ENCODE results near the gene CDC27.
A peak's percentile ranks its signal among the peaks of the same experiment; 100 is the strongest.

Gene CDC27

DNA sequence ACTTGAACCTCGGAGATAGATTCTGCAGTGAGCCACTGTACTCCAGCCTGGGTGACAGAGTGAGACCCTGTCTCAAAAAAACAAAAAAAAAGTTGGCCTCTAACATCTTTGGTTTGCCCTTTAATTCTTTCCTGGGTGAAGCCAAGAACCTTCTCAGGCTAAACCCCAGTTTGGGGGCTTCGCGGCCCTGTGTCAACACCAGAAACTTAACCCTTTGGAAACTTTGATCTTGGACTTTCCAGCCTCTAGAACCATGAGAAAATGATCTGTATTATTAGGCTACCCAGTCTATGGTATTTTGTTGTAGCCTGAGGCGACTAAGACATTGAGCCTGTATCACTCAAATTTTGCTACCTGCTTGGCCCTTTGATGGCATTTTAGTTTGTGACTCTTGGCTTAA, 86.2 kb downstream of the CDC27 start:
- H3K27ac ChIP-seq (ENCODE audit: low read depth, low read length): no peak overlapping the region
- no peak overlapping the region for H3K4me2 ChIP-seq (ENCODE audit: low read length)
- peaks cover 19% of the 10 kb centered on the region for H3K4me1 ChIP-seq (ENCODE audit: control insufficient read depth, low read length)
- H3K9me3 ChIP-seq (ENCODE audit: control insufficient read depth, insufficient read depth, low read length): no peaks in the 10 kb centered on the region
- H3K27me3 ChIP-seq (ENCODE audit: control insufficient read depth, low read length): no peaks in the 10 kb centered on the region
- H3F3A ChIP-seq (ENCODE audit: control insufficient read depth, insufficient read depth): peaks cover 13% of the 10 kb centered on the region
- TF ChIP-seq, protein P1, sequence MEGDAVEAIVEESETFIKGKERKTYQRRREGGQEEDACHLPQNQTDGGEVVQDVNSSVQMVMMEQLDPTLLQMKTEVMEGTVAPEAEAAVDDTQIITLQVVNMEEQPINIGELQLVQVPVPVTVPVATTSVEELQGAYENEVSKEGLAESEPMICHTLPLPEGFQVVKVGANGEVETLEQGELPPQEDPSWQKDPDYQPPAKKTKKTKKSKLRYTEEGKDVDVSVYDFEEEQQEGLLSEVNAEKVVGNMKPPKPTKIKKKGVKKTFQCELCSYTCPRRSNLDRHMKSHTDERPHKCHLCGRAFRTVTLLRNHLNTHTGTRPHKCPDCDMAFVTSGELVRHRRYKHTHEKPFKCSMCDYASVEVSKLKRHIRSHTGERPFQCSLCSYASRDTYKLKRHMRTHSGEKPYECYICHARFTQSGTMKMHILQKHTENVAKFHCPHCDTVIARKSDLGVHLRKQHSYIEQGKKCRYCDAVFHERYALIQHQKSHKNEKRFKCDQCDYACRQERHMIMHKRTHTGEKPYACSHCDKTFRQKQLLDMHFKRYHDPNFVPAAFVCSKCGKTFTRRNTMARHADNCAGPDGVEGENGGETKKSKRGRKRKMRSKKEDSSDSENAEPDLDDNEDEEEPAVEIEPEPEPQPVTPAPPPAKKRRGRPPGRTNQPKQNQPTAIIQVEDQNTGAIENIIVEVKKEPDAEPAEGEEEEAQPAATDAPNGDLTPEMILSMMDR (IDR thresholded peaks at IDR 0.05; ENCODE audit: low read depth, low read length, poor library complexity, severe bottlenecking): no peak
- TF ChIP-seq EZH2phosphoT487 (IDR thresholded peaks at IDR 0.05; ENCODE audit: borderline replicate concordance, low read length): no peak
- H3K36me3 ChIP-seq (ENCODE audit: control insufficient read depth, low read length): no peaks in the 10 kb centered on the region; the same call in 1 of the 2 replicates
- peaks cover 20% of the 10 kb centered on the region for H3K79me2 ChIP-seq (ENCODE audit: control insufficient read depth, low read length)
- no peaks in the 10 kb centered on the region for H3K9me2 ChIP-seq (replicated peaks; ENCODE audit: control insufficient read depth, low read length)
- H4K20me1 ChIP-seq (ENCODE audit: control insufficient read depth, insufficient read depth, low read depth, low read length): no peaks in the 10 kb centered on the region
- H3K4me3 ChIP-seq (ENCODE audit: low read length): no peak overlapping the region

- peaks cover 32% of the 10 kb centered on the region for H3F3A ChIP-seq (ENCODE audit: control insufficient read depth, insufficient read depth)
- peaks cover 46% of the 10 kb centered on the region for H3K4me1 ChIP-seq (ENCODE audit: control insufficient read depth, low read length)
- TF ChIP-seq, protein P1 (IDR thresholded peaks at IDR 0.05; ENCODE audit: low read depth, low read length, poor library complexity, severe bottlenecking): no peak
- TF ChIP-seq EZH2phosphoT487 (IDR thresholded peaks at IDR 0.05; ENCODE audit: borderline replicate concordance, low read length): no peak
- H3K9me2 ChIP-seq (replicated peaks; ENCODE audit: control insufficient read depth, low read length): no peaks in the 10 kb centered on the region
- H3K27ac ChIP-seq (ENCODE audit: low read depth, low read length): peak overlapping the region; percentile 97
- no peaks in the 10 kb centered on the region for H4K20me1 ChIP-seq (ENCODE audit: control insufficient read depth, insufficient read depth, low read depth, low read length)
- no peaks in the 10 kb centered on the region for H3K27me3 ChIP-seq (ENCODE audit: control insufficient read depth, low read length)
- H3K4me3 ChIP-seq (ENCODE audit: low read length): peak overlapping the region; percentile 79
- peaks cover 42% of the 10 kb centered on the region for H3K79me2 ChIP-seq (ENCODE audit: control insufficient read depth, low read length)
- H3K36me3 ChIP-seq (ENCODE audit: control insufficient read depth, low read length): peaks cover 7% of the 10 kb centered on the region
- no peaks in the 10 kb centered on the region for H3K9me3 ChIP-seq (ENCODE audit: control insufficient read depth, insufficient read depth, low read length)
- H3K4me2 ChIP-seq (ENCODE audit: low read length): peak overlapping the region; percentile 74
Measured at GRCh38 chr17:47099987-47100711, 88.9 kb downstream of the CDC27 start.

GRCh38 chr17:47099451-47099986, 89.6 kb downstream of the CDC27 start:
- H3K9me2 ChIP-seq (replicated peaks; ENCODE audit: control insufficient read depth, low read length): no peaks in the 10 kb centered on the region
- H3K79me2 ChIP-seq (ENCODE audit: control insufficient read depth, low read length): peaks cover 48% of the 10 kb centered on the region
- H4K20me1 ChIP-seq (ENCODE audit: control insufficient read depth, insufficient read depth, low read depth, low read length): no peaks in the 10 kb centered on the region
- H3K36me3 ChIP-seq (ENCODE audit: control insufficient read depth, low read length): peaks cover 10% of the 10 kb centered on the region
- peak overlapping the region; percentile 97 for H3K27ac ChIP-seq (ENCODE audit: low read depth, low read length)
- TF ChIP-seq, protein P1 (IDR thresholded peaks at IDR 0.05; ENCODE audit: low read depth, low read length, poor library complexity, severe bottlenecking): no peak
- TF ChIP-seq EZH2phosphoT487 (IDR thresholded peaks at IDR 0.05; ENCODE audit: borderline replicate concordance, low read length): no peak
- peak overlapping the region; percentile 74 for H3K4me2 ChIP-seq (ENCODE audit: low read length)
- peaks cover 32% of the 10 kb centered on the region for H3F3A ChIP-seq (ENCODE audit: control insufficient read depth, insufficient read depth)
- H3K9me3 ChIP-seq (ENCODE audit: control insufficient read depth, insufficient read depth, low read length): no peaks in the 10 kb centered on the region
- H3K4me3 ChIP-seq (ENCODE audit: low read length): peak overlapping the region; percentile 79
- peaks cover 52% of the 10 kb centered on the region for H3K4me1 ChIP-seq (ENCODE audit: control insufficient read depth, low read length)
- no peaks in the 10 kb centered on the region for H3K27me3 ChIP-seq (ENCODE audit: control insufficient read depth, low read length)
